Middle frontal gyrus (tissue), 1 donor: ENCODE results near the gene ATG12.
"Not testable (repeated sequence)": the region's sequence is repeated elsewhere in the genome, so short reads cannot be mapped to it uniquely, and the experiment has no call there.

Experiments used
- DNase-seq: peaks from one replicate; pipeline ENCODE4 v3.0.0-alpha.2; 2015; ENCODE audit warnings: low spot score; ENCODE audit errors: extremely low spot score

The ATG12 gene

GRCh38 chr5:115841382-115842088, at the start of gene ATG12, which contains the start of gene AP3S1:
ATG12 (minus strand) TSS chr5:115841565; CDS start chr5:115841552, 13 bp downstream.
AP3S1 (plus strand) TSS chr5:115841935; CDS start chr5:115842038, 103 bp downstream.
- DNase-seq = peak; percentile 89

- no peak for DNase-seq
Observed at GRCh38 chr5:115888027-115888426, 46.7 kb upstream of the ATG12 start.

- DNase-seq = not testable (repeated sequence)
Observed at GRCh38 chr5:115885208-115885607, 43.8 kb upstream of the ATG12 start.

GRCh38 chr5:115884704-115885103, 43.3 kb upstream of the ATG12 start:
- DNase-seq = no peak

DNA sequence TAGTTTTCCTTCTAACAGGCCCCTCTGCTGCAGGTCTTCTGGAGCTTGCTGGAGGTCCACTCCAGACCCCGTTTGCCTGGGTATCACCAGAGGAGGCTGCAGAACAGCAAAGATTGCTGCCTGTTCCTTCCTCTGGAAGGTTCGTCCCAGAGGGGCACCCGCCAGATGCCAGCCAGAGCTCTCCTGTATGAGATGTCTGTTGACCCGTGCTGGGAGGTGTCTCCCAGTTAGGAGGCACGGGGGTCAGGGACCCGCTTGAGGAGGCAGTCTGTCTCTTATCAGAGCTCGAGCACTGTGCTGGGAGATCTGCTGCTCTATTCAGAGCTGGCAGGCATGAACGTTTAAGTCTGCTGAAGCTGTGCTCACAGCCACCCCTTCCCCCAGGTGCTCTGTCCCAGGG, 41.1 kb upstream of the ATG12 start:
- not testable (repeated sequence) for DNase-seq

DNA sequence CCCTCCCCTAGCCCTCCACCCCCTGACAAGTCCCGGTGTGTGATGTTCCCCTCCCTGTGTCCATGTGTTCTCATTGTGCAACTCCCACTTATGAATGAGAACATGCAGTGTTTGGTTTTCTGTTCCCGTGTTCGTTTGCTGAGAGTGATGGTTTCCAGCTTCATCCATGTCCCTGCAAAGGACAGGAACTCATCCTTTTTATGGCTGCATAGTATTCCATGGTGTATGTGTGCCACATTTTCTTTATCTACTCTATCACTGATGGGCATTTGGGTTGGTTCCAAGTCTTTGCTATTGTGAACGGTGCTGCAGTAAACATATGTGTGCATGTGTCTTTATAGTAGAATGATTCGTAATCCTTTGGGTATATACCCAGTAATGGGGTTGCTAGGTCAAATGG, 36.0 kb upstream of the ATG12 start:
- DNase-seq = not testable (repeated sequence)

GRCh38 chr5:115875447-115875846, 34.1 kb upstream of the ATG12 start:
- no peak for DNase-seq

GRCh38 chr5:115873392-115873791, 32.0 kb upstream of the ATG12 start:
- no peak for DNase-seq

- DNase-seq = no peak
Observed at GRCh38 chr5:115872447-115872846, 31.1 kb upstream of the ATG12 start.

- DNase-seq = no peak
Observed at GRCh38 chr5:115869256-115869795, 28.0 kb upstream of the ATG12 start.

- no peak for DNase-seq
Observed at GRCh38 chr5:115859378-115859777, 18.0 kb upstream of the ATG12 start.

GRCh38 chr5:115858396-115858795, 17.0 kb upstream of the ATG12 start:
- no peak for DNase-seq

- DNase-seq = no peak
Observed at GRCh38 chr5:115857626-115858349, 16.4 kb upstream of the ATG12 start.

DNA sequence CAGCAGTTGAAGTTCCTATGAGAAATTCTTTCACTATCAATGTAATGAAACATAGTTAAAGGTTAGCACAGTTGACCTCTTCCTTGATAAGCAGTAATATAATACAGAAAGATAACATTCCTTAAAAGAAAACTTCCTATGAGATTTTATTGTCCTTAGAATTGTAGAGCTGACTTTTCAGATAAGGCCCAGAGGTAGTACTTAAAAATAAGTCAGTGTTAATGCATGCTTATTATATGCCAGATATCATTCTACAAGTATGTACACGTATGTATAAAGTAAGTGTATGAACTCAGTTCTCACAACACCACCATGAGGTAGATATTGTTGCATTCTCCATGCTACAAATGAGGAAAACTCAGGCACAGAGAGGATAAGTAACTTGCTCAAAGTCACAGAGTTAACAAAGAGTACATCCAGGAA, 15.7 kb upstream of the ATG12 start:
- DNase-seq = no peak

DNA sequence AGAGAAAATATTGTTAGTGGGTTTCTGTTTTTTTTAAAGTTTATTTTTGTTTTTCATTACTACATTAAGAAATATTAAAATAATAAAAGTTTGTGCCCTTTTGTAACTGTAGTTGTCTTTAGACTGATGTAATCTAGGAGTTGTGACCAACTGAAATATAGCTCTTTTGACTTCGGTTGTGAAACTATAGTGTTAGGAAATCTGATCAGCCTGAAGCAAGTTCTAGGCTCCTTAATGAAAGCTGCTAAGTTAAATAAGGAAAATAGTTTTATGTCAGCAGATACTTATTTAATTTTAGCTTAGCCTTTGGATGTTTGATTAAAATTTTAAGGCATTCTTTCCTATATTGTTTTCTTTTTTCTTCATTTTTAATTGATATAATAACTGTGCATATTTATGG, 14.6 kb upstream of the ATG12 start:
- no peak for DNase-seq

GRCh38 chr5:115854139-115854538, 12.8 kb upstream of the ATG12 start:
- no peak for DNase-seq

DNA sequence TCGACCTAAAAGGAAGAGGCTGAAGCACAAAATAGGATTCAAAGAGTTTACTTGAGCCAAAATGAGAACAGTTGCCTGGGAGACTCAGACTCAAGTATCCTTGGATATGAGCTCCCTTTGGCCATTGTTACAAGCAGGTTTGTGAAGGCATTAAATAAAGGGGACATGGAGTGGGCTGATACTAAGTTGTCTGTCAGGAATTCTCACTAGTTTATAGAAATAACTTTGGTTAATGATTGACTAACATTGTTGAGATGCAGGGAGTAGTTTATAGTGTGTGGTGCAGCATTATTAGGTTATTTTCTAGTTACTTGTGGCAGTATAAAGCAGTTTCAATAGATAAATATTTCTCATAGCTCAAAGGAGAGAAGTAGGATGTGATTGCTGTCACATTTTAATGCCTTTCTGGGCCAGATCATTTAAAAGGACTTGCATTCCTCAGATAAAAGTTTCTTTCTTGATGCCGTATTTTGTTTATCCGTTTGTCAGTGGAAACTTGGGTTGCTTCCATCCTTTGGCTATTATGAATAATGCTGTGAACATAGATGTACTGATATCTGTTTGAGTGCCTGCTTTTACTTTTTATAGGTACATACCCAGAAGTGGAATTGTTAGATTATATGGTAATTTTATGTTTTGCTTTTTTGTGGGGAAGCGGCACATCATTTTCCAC, 9.5 kb upstream of the ATG12 start:
- no peak for DNase-seq

DNA sequence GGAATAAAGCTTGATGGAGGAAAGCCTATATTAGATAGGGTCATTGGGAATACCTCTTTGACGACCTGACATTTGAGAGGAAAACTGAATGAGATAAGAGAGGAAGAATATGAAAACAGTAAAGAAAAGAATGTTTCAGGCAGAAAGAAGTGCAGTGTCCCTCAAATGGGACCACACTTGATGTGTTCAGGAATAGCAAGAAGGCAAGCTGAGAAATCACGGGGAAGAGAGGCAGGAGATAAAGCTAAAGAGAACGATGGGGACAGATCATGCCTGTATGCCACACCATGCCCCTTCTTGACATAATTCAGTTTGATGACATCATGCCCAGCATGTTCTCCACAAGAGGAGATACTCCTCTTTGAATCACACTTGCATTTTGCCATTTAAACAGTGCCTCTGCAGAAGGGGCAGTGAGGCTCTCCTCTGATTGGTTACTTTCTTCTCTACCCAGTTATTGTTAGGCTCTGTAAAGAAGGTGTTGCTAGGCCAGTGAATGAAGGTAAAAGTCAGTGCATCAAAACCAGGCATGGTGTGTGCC, 8.0 kb upstream of the ATG12 start:
- DNase-seq = no peak

DNA sequence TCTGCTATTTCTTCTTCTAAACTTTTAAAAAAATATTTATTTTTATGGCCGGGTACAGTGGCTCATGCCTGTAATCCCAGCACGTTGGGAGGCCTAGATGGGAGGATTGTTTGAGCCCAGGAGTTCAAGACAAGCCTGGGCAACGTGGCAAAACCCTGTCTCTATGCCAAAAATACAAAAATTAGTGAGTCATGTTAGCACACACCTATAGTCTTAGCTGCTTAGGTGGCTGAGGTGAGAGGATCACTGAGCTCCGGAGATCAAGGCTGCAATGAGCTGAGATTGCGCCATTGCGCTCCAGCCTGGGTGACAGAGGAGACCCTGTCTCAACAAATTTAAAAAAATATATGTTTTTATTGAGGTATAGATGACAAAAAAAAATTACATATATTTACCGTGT, 5.9 kb upstream of the ATG12 start:
- DNase-seq = no peak

DNA sequence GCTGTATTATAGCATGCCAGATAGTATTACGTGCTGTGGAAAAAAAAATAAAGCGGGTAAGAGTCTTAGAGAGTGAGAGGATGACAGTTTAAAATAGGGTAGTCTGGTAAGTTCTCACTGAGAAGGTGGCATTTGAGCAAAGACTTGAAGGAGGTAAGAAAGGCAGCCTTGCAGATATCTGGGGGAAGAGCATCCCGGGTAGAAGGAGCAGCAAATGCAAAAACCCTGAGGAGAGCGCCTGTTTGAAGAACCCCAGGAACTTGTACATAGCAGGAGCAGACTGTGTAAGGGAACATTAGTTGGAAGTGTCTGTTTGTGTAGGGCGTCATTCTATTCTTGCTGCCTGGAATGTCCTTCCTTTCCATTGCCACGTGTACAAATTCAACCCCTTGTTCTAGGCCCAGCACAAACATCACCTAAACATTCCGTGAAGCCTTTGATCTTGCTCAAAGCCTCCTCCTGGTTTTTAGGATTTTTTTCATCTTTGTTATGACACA, 3.0 kb upstream of the ATG12 start:
- no peak for DNase-seq

GRCh38 chr5:115843444-115844130, 2.2 kb upstream of the ATG12 start:
- DNase-seq = no peak
